HepG2 (cell line): Measurements from ENCODE around the gene SATB1. TPM values are rescaled to one million over a fixed set of nuclear protein-coding genes. Genes with fewer than 3 reads are reported as not detected.

Experiments
- ATAC-seq: fragments of 200-7000 bp; cut with Tn5 transposase; 3 replicates; pipeline ENCODE4 v1.9.1; 2020; ENCODE audit warnings: mild to moderate bottlenecking, moderate library complexity
- BruUV-seq: library from RNA; stranded (reverse); fragments of 400-500 nt; replicated peaks from 2 replicates; lab custom pipeline; 2021; lab: Mats Ljungman, UMichigan
- CTCF ChIA-PET: fragments of 300-600 bp; formaldehyde crosslinking; extraction: SDS; loops from one replicate; lab custom pipeline; 2021; ENCODE audit warnings: low total read pairs, inconsistent platforms, low intra/inter-chr PET ratio; lab: Yijun Ruan, JAX
- POLR2A ChIA-PET: fragments of 350-600 bp; sonication (Branson Sonifier 250); formaldehyde crosslinking; loops from one replicate; lab custom pipeline; 2020; ENCODE audit warnings: antibody characterized with exemption, inconsistent platforms; lab: Yijun Ruan, JAX
- DNase-seq: peaks from one replicate; pipeline ENCODE4 v3.0.0-alpha.2; 2015; ENCODE audit warnings: low spot score
- FAIRE-seq: peaks from 3 replicates; lab custom pipeline; 2011; peaks lifted over from hg19 to GRCh38; lab: Jason Lieb, UNC
- H2AFZ ChIP-seq: one replicate; pipeline ENCODE4 v1.6.1; 2011; ENCODE audit warnings: low read length, inconsistent platforms
- H3K27ac ChIP-seq: fragments of 300-600 bp; 3 replicates; pipeline ENCODE4 v1.8.0; 2011; ENCODE audit warnings: mixed run types, mild to moderate bottlenecking, mixed read lengths, low read length, inconsistent platforms; ENCODE audit not compliant: insufficient read depth; ENCODE audit errors: extremely low read length
- H3K27me3 ChIP-seq, 2 experiments: fragments of 200-600 bp in 1 of 2; 2 replicates in 1 of 2; 3 replicates in 1 of 2; pipeline versions ENCODE4 v1.6.0 to v1.8.0; 2011; ENCODE audit warnings: low read length in 2 of 2, mild to moderate bottlenecking in 2 of 2, moderate library complexity in 2 of 2, inconsistent platforms in 1 of 2; ENCODE audit not compliant: insufficient read depth in 2 of 2, control insufficient read depth in 1 of 2
- H3K36me3 ChIP-seq, 2 experiments: fragments of 200-600 bp in 1 of 2; replicated peaks in 1 of 2; 2 replicates in 1 of 2; 3 replicates in 1 of 2; pipeline versions ENCODE4 v1.5.1 to v1.8.0; 2011; ENCODE audit warnings: low read length in 2 of 2, inconsistent platforms in 1 of 2; ENCODE audit not compliant: insufficient read depth in 2 of 2, control insufficient read depth in 1 of 2
- H3K4me1 ChIP-seq: 2 replicates; pipeline ENCODE4 v1.5.1; 2012; ENCODE audit warnings: low read length, inconsistent platforms; ENCODE audit not compliant: insufficient read depth
- H3K4me2 ChIP-seq: 2 replicates; pipeline ENCODE4 v1.6.0; 2011; ENCODE audit warnings: low read depth, low read length, inconsistent platforms
- H3K4me3 ChIP-seq, 3 experiments: fragments of 200-600 bp in 1 of 3; sonication (generic), shearing (Covaris generic) in 1 of 3; replicated peaks in 1 of 3; 2 replicates each; pipeline ENCODE4 v1.5.1; 2011 to 2016; ENCODE audit warnings: low read length in 3 of 3, inconsistent platforms in 2 of 3, low read depth in 2 of 3, mild to moderate bottlenecking in 2 of 3, control low read depth in 1 of 3, mixed read lengths in 1 of 3; ENCODE audit not compliant: insufficient read depth in 1 of 3
- H3K79me2 ChIP-seq: one replicate; pipeline ENCODE4 v1.6.1; 2011; ENCODE audit warnings: low read length, inconsistent platforms; ENCODE audit not compliant: insufficient read depth
- H3K9ac ChIP-seq: 2 replicates; pipeline ENCODE4 v1.6.0; 2011; ENCODE audit warnings: mild to moderate bottlenecking, low read depth, low read length, inconsistent platforms; ENCODE audit not compliant: insufficient read depth
- H3K9me3 ChIP-seq: 2 replicates; pipeline ENCODE4 v1.5.1; 2012; ENCODE audit warnings: mild to moderate bottlenecking, low read length
- H4K20me1 ChIP-seq: 2 replicates; pipeline ENCODE4 v1.6.0; 2011; ENCODE audit warnings: inconsistent platforms, mild to moderate bottlenecking, low read length, moderate library complexity; ENCODE audit not compliant: insufficient read depth
- ARID4A ChIP-seq: sonication (generic); formaldehyde crosslinking; IDR thresholded peaks from 2 replicates; pipeline ENCODE4 v1.5.0; 2020; ENCODE audit warnings: mild to moderate bottlenecking, missing genetic modification reagents, borderline replicate concordance
- DRAP1 ChIP-seq: IDR thresholded peaks from 2 replicates; pipeline ENCODE4 v1.6.1; 2016; ENCODE audit warnings: missing genetic modification reagents, missing compliant biosample characterization
- FOXJ3 ChIP-seq: sonication (generic); formaldehyde crosslinking; IDR thresholded peaks from 2 replicates; pipeline ENCODE4 v1.4.0; 2020; ENCODE audit warnings: missing genetic modification reagents, mild to moderate bottlenecking, borderline replicate concordance
- MXI1 ChIP-seq: IDR thresholded peaks from 3 replicates; pipeline ENCODE4 v1.6.1; 2012; ENCODE audit warnings: low read depth, low read length, inconsistent platforms, borderline replicate concordance
- MZF1 ChIP-seq: sonication (generic); formaldehyde crosslinking; IDR thresholded peaks from 2 replicates; pipeline ENCODE4 v1.8.1; 2023; ENCODE audit warnings: mild to moderate bottlenecking, missing genetic modification reagents, borderline replicate concordance
- PCBP2 ChIP-seq: fragments of 200-400 bp; formaldehyde crosslinking; optimal IDR thresholded peaks from 2 replicates; pipeline ENCODE3; 2018; ENCODE audit warnings: low read length, low read depth; ENCODE audit not compliant: poor library complexity, severe bottlenecking
- PTBP1 ChIP-seq: fragments of 200-400 bp; formaldehyde crosslinking; IDR thresholded peaks from 2 replicates; pipeline ENCODE4 v1.6.1; 2018; ENCODE audit warnings: low read length, low read depth; ENCODE audit not compliant: poor library complexity, severe bottlenecking
- TGIF2 ChIP-seq: IDR thresholded peaks from 2 replicates; pipeline ENCODE4 v1.6.1; 2016; ENCODE audit warnings: control low read depth, missing compliant biosample characterization
- TOE1 ChIP-seq: sonication (generic); formaldehyde crosslinking; IDR thresholded peaks from 2 replicates; pipeline ENCODE4 v1.4.0; 2020; ENCODE audit warnings: mild to moderate bottlenecking, missing genetic modification reagents
- TSC22D2 ChIP-seq: sonication (generic); formaldehyde crosslinking; IDR thresholded peaks from 2 replicates; pipeline ENCODE4 v1.5.1; 2020; ENCODE audit warnings: missing genetic modification reagents, mild to moderate bottlenecking, borderline replicate concordance
- ZMAT3 ChIP-seq: sonication (generic); formaldehyde crosslinking; conservative IDR thresholded peaks from 2 replicates; pipeline ENCODE4 v1.7.0; 2021; ENCODE audit warnings: missing genetic modification reagents
- ZNF276 ChIP-seq: sonication (generic); formaldehyde crosslinking; IDR thresholded peaks from 2 replicates; pipeline ENCODE4 v1.4.0; 2020; ENCODE audit warnings: mild to moderate bottlenecking, low read depth, missing genetic modification reagents
- ZNF33B ChIP-seq: sonication (generic); formaldehyde crosslinking; IDR thresholded peaks from 2 replicates; pipeline ENCODE4 v1.5.1; 2020; ENCODE audit warnings: mild to moderate bottlenecking, missing genetic modification reagents
- ZNF619 ChIP-seq: sonication (generic); formaldehyde crosslinking; IDR thresholded peaks from 2 replicates; pipeline ENCODE4 v1.4.0; 2020; ENCODE audit warnings: mild to moderate bottlenecking, missing genetic modification reagents
- ZNF737 ChIP-seq: sonication (generic); formaldehyde crosslinking; IDR thresholded peaks from 2 replicates; pipeline ENCODE4 v1.5.0; 2020; ENCODE audit warnings: missing genetic modification reagents, mild to moderate bottlenecking, borderline replicate concordance
- ZNF777 ChIP-seq: sonication (generic); formaldehyde crosslinking; IDR thresholded peaks from 2 replicates; pipeline ENCODE4 v1.4.0; 2020; ENCODE audit warnings: missing genetic modification reagents
- ZNF784 ChIP-seq: sonication (generic); formaldehyde crosslinking; IDR thresholded peaks from 2 replicates; pipeline ENCODE4 v1.5.1; 2020; ENCODE audit warnings: missing genetic modification reagents, mild to moderate bottlenecking, borderline replicate concordance
- ZNF850 ChIP-seq: sonication (generic); formaldehyde crosslinking; conservative IDR thresholded peaks from 2 replicates; pipeline ENCODE4 v1.9.0; 2021; ENCODE audit warnings: mild to moderate bottlenecking, missing genetic modification reagents
- in situ Hi-C: cut with HindIII; loops from 2 replicates; pipeline ENCODE4 v1.10.0; 2017; ENCODE audit warnings: low pct_unique_long_range_greater_than_20kb; ENCODE audit not compliant: extremely low pct_ligation_motif_present
- intact Hi-C: fragments of 100-400 bp; cut with micrococcal nuclease; formaldehyde crosslinking; loops from one replicate; pipeline ENCODE4 v1.10.0; 2022; ENCODE audit not compliant: unreplicated experiment
- polyA plus RNA-seq, 8 experiments: library from polyadenylated mRNA; depleted of rRNA in 3 of 8; stranded (reverse) in 7 of 8; unstranded in 1 of 8; fragments of >200 nt; fragmentation: Illumina TruSeq in 4 of 8; extraction: Trizol in 4 of 8; gene quantifications; 2 replicates each; pipeline versions ENCODE4 v1.2.1 to v1.2.3, GENCODE V29; 2011 to 2016; ENCODE audit warnings: low read depth in 4 of 8, missing spikeins in 1 of 8, mixed read lengths in 1 of 8; ENCODE audit not compliant: insufficient read depth in 1 of 8
- total RNA-seq, 5 experiments: library from RNA; depleted of rRNA; stranded (reverse); fragments of >200 nt; fragmentation: Illumina TruSeq; extraction: Trizol; gene quantifications; 2 replicates each; pipeline ENCODE4 v1.2.3, GENCODE V29; 2016; ENCODE audit warnings: low read depth in 1 of 5

SATB1 gene
- total and polyA plus RNA-seq, 2 of the 13 experiments (the other 11 are each of a cell fraction or from before 2014, with no cell fraction given): 0.03 TPM; not detected in 1

GRCh38 chr3:18297126-18297525 is 128.0 kb downstream of the SATB1 start:
- BruUV-seq: no TSS peak
- Histone ChIP-seq H4K20me1 (no peaks in the 10 kb centered on the region), H3K4me3 (no peak overlapping the region)
- in situ Hi-C loops: no loop called here
- TF ChIP-seq FOXJ3 (no peak), ARID4A (no peak), ZMAT3 (CRISPR knock-in tag) (no peak), ZNF619 (no peak), DRAP1 (CRISPR knock-in tag) (no peak), ZNF33B (no peak), PCBP2 (no peak), TGIF2 (no peak), TOE1 (CRISPR knock-in tag) (no peak), ZNF276 (no peak), MZF1 (CRISPR knock-in tag) (no peak), ZNF737 (CRISPR knock-in tag) (no peak), PTBP1 (no peak), ZNF784 (no peak), ZNF777 (CRISPR knock-in tag) (no peak), ZNF850 (no peak), MXI1 (no peak), TSC22D2 (CRISPR knock-in tag) (no peak)
- TF ChIP-seq, all 625 proteins: peak for 0
- POLR2A ChIA-PET: no interaction called here
- intact Hi-C loops: loop anchor here (10.0 kb wide), 1 partner anchor 402 kb away; no protein-coding TSS in a partner anchor
- no peaks in the 10 kb centered on the region for H3K27me3 ChIP-seq
- H3K4me1 ChIP-seq: no peaks in the 10 kb centered on the region
- no peaks in the 10 kb centered on the region for H3K79me2 ChIP-seq
- H3K27ac ChIP-seq: no peak overlapping the region
- no peak overlapping the region for H3K4me2 ChIP-seq
- H2AFZ ChIP-seq: no peak overlapping the region
- FAIRE-seq (no peak), ATAC-seq (no peak), DNase-seq (no peak)
- H3K36me3 ChIP-seq: no peaks in the 10 kb centered on the region
- H3K9ac ChIP-seq: no peak overlapping the region
- H3K9me3 ChIP-seq: peaks cover 9% of the 10 kb centered on the region
- CTCF ChIA-PET: no interaction called here
